HG03575 (cell line): ENCODE data around the gene SLC26A6.

Experiments
- ATAC-seq: cut with Tn5 transposase; IDR thresholded peaks from one replicate; pipeline ENCODE4 v1.9.1; 2021; ENCODE audit not compliant: unreplicated experiment, insufficient number of reproducible peaks, low FRiP score; ENCODE audit errors: extremely low read depth

Gene SLC26A6

GRCh38 chr3:48662753-48663488, 27.7 kb upstream of the SLC26A6 start, which contains the start of gene CELSR3:
CELSR3 (minus strand) TSS chr3:48662886; CDS start chr3:48662634, 252 bp downstream.
- ATAC-seq, result no peak

DNA sequence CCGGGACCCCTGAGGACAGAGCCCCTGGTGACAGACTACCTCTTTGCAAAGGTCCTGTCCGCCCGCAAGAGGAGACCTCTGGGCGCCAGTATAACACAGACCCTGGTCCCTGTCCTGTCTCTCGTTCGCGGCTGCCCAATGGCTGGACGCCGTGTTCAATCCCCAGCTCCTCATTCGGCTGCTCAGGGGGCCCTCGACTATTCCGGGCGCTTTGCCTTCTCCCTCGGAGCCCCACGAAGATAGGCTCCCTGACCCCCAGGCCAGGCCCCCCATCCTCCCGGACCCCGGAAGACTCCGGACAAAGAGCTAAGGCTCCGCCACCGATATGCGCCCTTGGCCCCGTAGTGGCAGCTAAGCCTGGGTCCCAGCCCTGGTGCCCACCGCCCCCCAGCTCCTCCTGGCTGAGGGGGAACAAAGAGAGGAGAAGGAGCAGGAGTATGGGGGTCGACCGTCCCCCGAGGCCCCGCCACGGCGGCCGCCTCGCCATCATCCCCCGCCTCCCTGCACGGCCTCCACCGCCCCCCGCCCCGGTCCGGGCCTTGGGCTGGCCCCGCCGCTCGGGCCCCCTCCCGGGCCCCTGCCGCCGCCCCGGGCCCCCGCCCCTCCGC, 27.0 kb upstream of the SLC26A6 start:
- ATAC-seq, result no peak

GRCh38 chr3:48661501-48662144, 26.4 kb upstream of the SLC26A6 start:
- no peak for ATAC-seq

DNA sequence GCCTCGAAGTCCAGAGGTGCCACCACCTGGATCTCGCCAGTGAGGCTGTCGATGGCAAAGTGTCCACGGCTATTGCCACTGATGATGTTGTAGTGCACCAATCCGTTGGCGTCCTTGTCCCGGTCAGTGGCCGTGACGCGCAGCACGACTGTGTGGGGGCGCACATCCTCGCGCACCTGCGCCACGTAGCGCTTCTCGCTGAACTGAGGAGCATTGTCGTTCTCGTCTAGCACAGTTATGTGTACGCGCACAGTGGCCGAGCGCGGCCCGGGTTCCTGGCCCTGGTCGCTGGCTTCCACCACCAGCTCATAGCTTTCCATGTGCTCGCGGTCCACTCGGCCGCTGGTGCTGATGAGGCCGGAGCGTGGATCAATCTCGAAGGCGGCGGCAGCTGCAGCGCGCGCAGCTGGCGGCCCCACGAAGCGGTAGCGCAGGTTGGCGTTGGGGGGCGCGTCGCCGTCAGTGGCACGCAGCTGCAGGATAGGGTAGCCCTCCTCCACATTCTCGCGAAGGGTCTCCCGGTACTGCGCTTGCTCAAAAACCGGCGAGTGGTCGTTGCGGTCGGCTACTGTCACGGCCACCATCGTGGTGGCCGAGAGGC, 25.6 kb upstream of the SLC26A6 start:
- ATAC-seq, result no peak

DNA sequence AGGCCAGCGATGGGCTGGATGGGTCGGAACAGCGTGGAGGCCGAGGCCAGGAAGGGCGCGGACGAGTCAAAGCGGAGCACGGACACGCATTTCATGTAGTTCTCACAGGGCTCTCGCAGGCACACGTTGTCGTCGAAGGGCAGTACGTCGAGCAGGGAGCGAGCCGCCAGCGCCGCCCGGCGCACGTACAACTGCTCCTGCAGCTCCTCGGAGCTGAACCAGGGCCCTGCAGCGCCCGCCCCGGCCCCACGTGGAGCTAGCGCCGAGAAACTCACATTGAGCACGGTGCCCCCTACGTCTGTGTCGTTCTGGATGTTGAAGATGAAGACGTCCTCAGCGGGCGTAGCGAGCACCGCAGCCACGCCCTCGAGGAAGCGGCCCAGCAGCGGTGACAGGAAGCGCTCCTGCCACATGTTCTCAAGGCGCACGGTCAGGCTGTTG, 21.6 kb upstream of the SLC26A6 start:
- ATAC-seq, result no peak

- ATAC-seq, result no peak
These were observed 21.0 kb upstream of the SLC26A6 start for GRCh38 chr3:48656061-48656840.

GRCh38 chr3:48655606-48656005, 20.3 kb upstream of the SLC26A6 start:
- ATAC-seq, result no peak

DNA sequence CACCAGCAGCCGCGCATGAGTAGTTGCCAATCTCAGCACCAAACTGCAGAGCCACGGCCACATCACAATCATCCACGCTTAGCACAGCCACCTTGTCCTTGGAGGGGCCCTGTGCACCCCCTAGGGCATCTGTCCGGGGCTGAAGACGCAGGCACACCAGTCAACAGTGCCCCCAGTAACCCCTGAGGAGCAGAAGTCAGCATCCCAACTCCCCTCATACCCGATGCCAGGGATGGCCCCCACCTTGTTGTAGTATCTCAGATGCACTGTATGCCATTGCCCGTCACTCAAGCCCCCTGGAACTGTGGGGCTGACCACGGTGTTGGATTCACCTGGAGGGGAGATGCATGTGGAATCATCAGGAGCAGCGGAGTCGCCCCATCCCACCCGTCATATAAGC, 19.8 kb upstream of the SLC26A6 start:
- no peak for ATAC-seq

GRCh38 chr3:48652923-48653715, 17.9 kb upstream of the SLC26A6 start:
- ATAC-seq, result no peak

- ATAC-seq, result no peak
These were observed 16.5 kb upstream of the SLC26A6 start for GRCh38 chr3:48651771-48652170.

- no peak for ATAC-seq
These were observed 15.5 kb upstream of the SLC26A6 start for GRCh38 chr3:48650723-48651122.

DNA sequence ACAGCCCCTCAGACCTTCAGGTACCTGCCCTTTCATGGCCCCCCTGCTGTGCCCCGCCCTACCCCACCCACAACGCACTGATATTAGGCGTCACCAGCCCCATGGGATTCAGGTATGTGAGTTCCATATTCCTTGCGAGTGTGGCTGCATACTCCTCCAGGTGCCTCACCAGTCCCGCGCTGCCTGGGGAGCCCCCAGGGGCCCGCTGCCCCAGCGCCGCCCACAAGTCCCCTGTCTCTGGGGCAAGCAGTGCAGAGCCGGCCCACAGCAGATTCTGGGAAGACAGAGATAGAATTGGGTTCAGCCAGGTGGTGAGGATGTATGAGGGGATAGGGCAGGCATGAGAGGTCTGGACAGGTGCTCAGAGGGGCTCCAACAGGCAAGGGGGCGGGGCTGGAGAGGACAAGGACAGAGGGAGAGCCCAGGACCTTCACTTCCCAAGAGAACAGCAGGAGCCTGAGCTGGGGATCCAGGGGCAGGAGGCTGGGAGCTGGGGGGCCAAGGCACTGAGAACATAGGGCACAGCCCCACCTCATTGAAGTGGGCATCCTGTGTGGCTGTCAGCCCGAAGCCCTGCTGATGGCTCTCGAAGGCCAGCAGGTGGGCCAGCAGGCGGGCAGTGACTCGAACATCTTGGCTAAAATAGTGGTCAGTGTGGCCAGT, 13.1 kb upstream of the SLC26A6 start:
- ATAC-seq, result no peak

GRCh38 chr3:48647714-48648113, 12.5 kb upstream of the SLC26A6 start:
- no peak for ATAC-seq

- ATAC-seq, result no peak
These were observed 9.9 kb upstream of the SLC26A6 start for GRCh38 chr3:48644898-48645760.

DNA sequence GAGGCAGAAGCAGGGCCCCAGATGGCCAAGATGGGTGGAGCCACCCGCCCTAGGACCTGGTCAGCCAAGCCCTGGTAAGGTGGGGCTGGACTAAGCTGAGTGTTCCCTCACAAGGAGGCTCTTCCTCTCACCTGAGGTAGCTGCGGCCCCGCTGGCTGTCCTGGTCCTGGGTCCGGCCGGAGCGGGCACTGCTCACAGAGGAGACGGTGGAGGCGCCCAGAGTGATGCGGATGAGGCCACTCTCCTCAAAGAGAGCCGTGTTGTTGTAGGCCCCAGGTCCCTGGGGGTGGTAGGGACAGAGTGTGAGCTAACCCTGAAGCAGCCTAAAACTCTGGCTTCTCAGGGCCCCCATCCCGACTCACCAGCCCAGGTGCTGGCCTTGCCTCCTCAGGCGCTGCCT, 7.3 kb upstream of the SLC26A6 start:
- no peak for ATAC-seq

DNA sequence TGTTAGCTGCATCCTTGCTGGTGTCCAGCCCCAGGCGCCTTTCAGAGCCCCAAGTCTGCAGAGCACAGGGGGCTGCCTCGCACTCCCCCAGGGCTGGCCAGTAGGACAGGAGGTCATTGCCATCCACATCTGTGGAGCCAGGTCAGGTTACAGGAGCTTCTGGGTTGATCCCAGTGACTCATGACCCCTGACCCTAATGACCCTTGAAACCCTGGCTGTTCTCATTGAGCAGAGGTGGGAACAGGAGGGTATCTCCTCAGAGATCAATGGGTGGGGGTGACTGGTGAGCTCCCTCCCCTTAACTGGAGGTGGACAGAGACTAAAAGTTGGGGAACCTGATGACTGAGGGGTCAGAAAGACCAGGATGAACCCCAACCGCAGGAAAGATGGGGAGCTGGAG, 6.1 kb upstream of the SLC26A6 start:
- ATAC-seq, result no peak
